ENCODE measurements around the gene JAZF1. TPM values are rescaled to one million over a fixed set of nuclear protein-coding genes. Genes with fewer than 3 reads are reported as not detected.

JAZF1 gene
- polyA plus RNA-seq, 1 donor from 2014 or later = 13.7 TPM

- H3K36me3 Mint-ChIP-seq = peaks cover 8% of the 10 kb centered on the region
- peaks cover 13 to 18% (median 15%) of the 10 kb centered on the region in 3 donors for H3K4me1 Mint-ChIP-seq
- peak overlapping the region in 1 of 3 donors; percentile 9 for H3K27ac Mint-ChIP-seq
- no peaks in the 10 kb centered on the region for H3K27me3 Mint-ChIP-seq
- H3K9me3 Mint-ChIP-seq = peaks cover 0 to 2% (median 0%) of the 10 kb centered on the region in 3 donors
- H3K4me3 Mint-ChIP-seq = peak overlapping the region in 1 of 4 donors; percentile 19
Observed at GRCh38 chr7:28041508-28042314, 138.9 kb downstream of the JAZF1 start.

- H3K27ac Mint-ChIP-seq = no peak overlapping the region
- H3K4me1 Mint-ChIP-seq = peaks cover 13 to 15% (median 14%) of the 10 kb centered on the region in 3 donors
- no peaks in the 10 kb centered on the region for H3K27me3 Mint-ChIP-seq
- peaks cover 0 to 2% (median 0%) of the 10 kb centered on the region in 3 donors for H3K9me3 Mint-ChIP-seq
- H3K4me3 Mint-ChIP-seq = peak overlapping the region in 1 of 4 donors; percentile 21
- peaks cover 2% of the 10 kb centered on the region for H3K36me3 Mint-ChIP-seq
Observed at GRCh38 chr7:28038175-28038797, 142.3 kb downstream of the JAZF1 start.

GRCh38 chr7:28037220-28038010 is 143.2 kb downstream of the JAZF1 start:
- H3K4me3 Mint-ChIP-seq = peak overlapping the region in 1 of 4 donors; percentile 17
- H3K27me3 Mint-ChIP-seq = no peaks in the 10 kb centered on the region
- no peaks in the 10 kb centered on the region for H3K36me3 Mint-ChIP-seq
- no peak overlapping the region for H3K27ac Mint-ChIP-seq
- H3K4me1 Mint-ChIP-seq = peaks cover 13 to 21% (median 18%) of the 10 kb centered on the region in 3 donors
- peaks cover 0 to 2% (median 0%) of the 10 kb centered on the region in 3 donors for H3K9me3 Mint-ChIP-seq

- peaks cover 15 to 25% (median 15%) of the 10 kb centered on the region in 3 donors for H3K4me1 Mint-ChIP-seq
- no peaks in the 10 kb centered on the region for H3K9me3 Mint-ChIP-seq
- peak overlapping the region in 1 of 3 donors; percentile 21 for H3K27ac Mint-ChIP-seq
- H3K27me3 Mint-ChIP-seq = no peaks in the 10 kb centered on the region
- H3K4me3 Mint-ChIP-seq = peak overlapping the region in 1 of 4 donors; percentile 30
- H3K36me3 Mint-ChIP-seq = peaks cover 2% of the 10 kb centered on the region
Observed at GRCh38 chr7:28036696-28037095, 143.9 kb downstream of the JAZF1 start.

- Mint-ChIP-seq H3K9me3 (no peaks in the 10 kb centered on the region), H3K36me3 (peaks cover 5% of the 10 kb centered on the region), H3K27me3 (no peaks in the 10 kb centered on the region), H3K4me1 (peaks cover 16 to 32% (median 18%) of the 10 kb centered on the region in 3 donors), H3K27ac (peak overlapping the region in 1 of 3 donors; percentile 68), H3K4me3 (no peak overlapping the region)
Observed at GRCh38 chr7:28033386-28033785, 147.2 kb downstream of the JAZF1 start.

- peak overlapping the region in 1 of 3 donors; percentile 68 for H3K27ac Mint-ChIP-seq
- peaks cover 5% of the 10 kb centered on the region for H3K36me3 Mint-ChIP-seq
- H3K9me3 Mint-ChIP-seq = no peaks in the 10 kb centered on the region
- H3K4me3 Mint-ChIP-seq = no peak overlapping the region
- no peaks in the 10 kb centered on the region for H3K27me3 Mint-ChIP-seq
- H3K4me1 Mint-ChIP-seq = peaks cover 15 to 32% (median 18%) of the 10 kb centered on the region in 3 donors
Observed at GRCh38 chr7:28032738-28033380, 147.7 kb downstream of the JAZF1 start.

GRCh38 chr7:28029051-28029450 is 151.5 kb downstream of the JAZF1 start:
- Mint-ChIP-seq H3K4me3 (no peak overlapping the region), H3K36me3 (peaks cover 5% of the 10 kb centered on the region), H3K27me3 (no peaks in the 10 kb centered on the region), H3K4me1 (peaks cover 10 to 30% (median 15%) of the 10 kb centered on the region in 3 donors), H3K9me3 (no peaks in the 10 kb centered on the region), H3K27ac (no peak overlapping the region)

GRCh38 chr7:28028471-28028870 is 152.1 kb downstream of the JAZF1 start:
- peaks cover 10 to 33% (median 15%) of the 10 kb centered on the region in 3 donors for H3K4me1 Mint-ChIP-seq
- H3K27me3 Mint-ChIP-seq = no peaks in the 10 kb centered on the region
- H3K4me3 Mint-ChIP-seq = no peak overlapping the region
- no peaks in the 10 kb centered on the region for H3K9me3 Mint-ChIP-seq
- peaks cover 5% of the 10 kb centered on the region for H3K36me3 Mint-ChIP-seq
- peak overlapping the region in 1 of 3 donors; percentile 1 for H3K27ac Mint-ChIP-seq

GRCh38 chr7:28026237-28026636 is 154.4 kb downstream of the JAZF1 start:
- no peak overlapping the region for H3K27ac Mint-ChIP-seq
- H3K4me1 Mint-ChIP-seq = peaks cover 9 to 31% (median 12%) of the 10 kb centered on the region in 3 donors
- no peak overlapping the region for H3K4me3 Mint-ChIP-seq
- H3K27me3 Mint-ChIP-seq = no peaks in the 10 kb centered on the region
- peaks cover 2% of the 10 kb centered on the region for H3K36me3 Mint-ChIP-seq
- H3K9me3 Mint-ChIP-seq = no peaks in the 10 kb centered on the region

GRCh38 chr7:28024786-28025334 is 155.7 kb downstream of the JAZF1 start:
- Mint-ChIP-seq H3K27ac (no peak overlapping the region), H3K9me3 (no peaks in the 10 kb centered on the region), H3K36me3 (no peaks in the 10 kb centered on the region), H3K27me3 (no peaks in the 10 kb centered on the region), H3K4me1 (peaks cover 7 to 26% (median 9%) of the 10 kb centered on the region in 3 donors), H3K4me3 (no peak overlapping the region)

GRCh38 chr7:28020302-28020940 is 160.2 kb downstream of the JAZF1 start:
- Mint-ChIP-seq H3K27me3 (no peaks in the 10 kb centered on the region), H3K27ac (no peak overlapping the region), H3K4me3 (peak overlapping the region in 1 of 4 donors; percentile 39), H3K4me1 (peaks cover 0 to 14% (median 4%) of the 10 kb centered on the region in 3 donors), H3K9me3 (peaks cover 0 to 3% (median 0%) of the 10 kb centered on the region in 3 donors), H3K36me3 (peaks cover 9% of the 10 kb centered on the region)

- Mint-ChIP-seq H3K9me3 (peaks cover 0 to 8% (median 2%) of the 10 kb centered on the region in 3 donors), H3K4me3 (peak overlapping the region in 1 of 4 donors; percentile 65), H3K36me3 (peaks cover 13% of the 10 kb centered on the region), H3K4me1 (peaks cover 0 to 14% (median 8%) of the 10 kb centered on the region in 3 donors), H3K27ac (no peak overlapping the region), H3K27me3 (no peaks in the 10 kb centered on the region)
Observed at GRCh38 chr7:28018856-28019465, 161.6 kb downstream of the JAZF1 start.

- no peaks in the 10 kb centered on the region for H3K27me3 Mint-ChIP-seq
- peaks cover 0 to 8% (median 2%) of the 10 kb centered on the region in 3 donors for H3K9me3 Mint-ChIP-seq
- H3K4me1 Mint-ChIP-seq = peaks cover 0 to 11% (median 11%) of the 10 kb centered on the region in 3 donors
- H3K4me3 Mint-ChIP-seq = no peak overlapping the region
- no peak overlapping the region for H3K27ac Mint-ChIP-seq
- peaks cover 14% of the 10 kb centered on the region for H3K36me3 Mint-ChIP-seq
Observed at GRCh38 chr7:28018446-28018845, 162.1 kb downstream of the JAZF1 start.
